Aorta (tissue), 5 donors: Measurements from ENCODE around the gene WARS2. TPM values are rescaled to one million over a fixed set of nuclear protein-coding genes. Genes with fewer than 3 reads are reported as not detected.

Source experiments
- ATAC-seq: fragments of 200-7000 bp; cut with Tn5 transposase; one replicate; pipeline ENCODE4 v1.9.1; 2022; ENCODE audit warnings: moderate library complexity; ENCODE audit not compliant: low FRiP score
- DNase-seq, 2 donors: peaks; one replicate each; pipeline ENCODE4 v3.0.0-alpha.2; 2020
- H3K27ac ChIP-seq, 2 donors: one replicate each; pipeline ENCODE4 v1.5.1; 2013; ENCODE audit warnings: low read length in 2 of 2, mild to moderate bottlenecking in 2 of 2, moderate library complexity in 2 of 2, control low read depth in 1 of 2, inconsistent platforms in 1 of 2, low read depth in 1 of 2
- H3K27me3 ChIP-seq, 2 donors: one replicate each; pipeline ENCODE4 v1.6.1; 2013; ENCODE audit warnings: control low read depth in 1 of 2, low read length in 1 of 2, mild to moderate bottlenecking in 1 of 2, moderate library complexity in 1 of 2; ENCODE audit not compliant: insufficient read depth in 2 of 2, control insufficient read depth in 1 of 2
- H3K36me3 ChIP-seq, 2 donors: one replicate each; pipeline ENCODE4 v1.6.1; 2013; ENCODE audit warnings: control low read depth in 1 of 2, low read length in 1 of 2, mild to moderate bottlenecking in 1 of 2; ENCODE audit not compliant: insufficient read depth in 2 of 2, control insufficient read depth in 1 of 2
- H3K4me1 ChIP-seq, 2 donors: one replicate each; pipeline ENCODE4 v1.6.1; 2013; ENCODE audit warnings: low read length in 2 of 2, control low read depth in 1 of 2, mild to moderate bottlenecking in 1 of 2, moderate library complexity in 1 of 2; ENCODE audit not compliant: insufficient read depth in 2 of 2, control insufficient read depth in 1 of 2
- H3K4me3 ChIP-seq, 2 donors: one replicate each; pipeline ENCODE4 v1.5.1; 2013; ENCODE audit warnings: low read length in 2 of 2, control low read depth in 1 of 2, mild to moderate bottlenecking in 1 of 2
- H3K9me3 ChIP-seq: one replicate; pipeline ENCODE4 v1.6.1; 2013; ENCODE audit warnings: mild to moderate bottlenecking, low read length; ENCODE audit not compliant: control insufficient read depth
- WGBS, 2 donors: extraction: QIAGEN DNeasy Blood & Tissue Kit; methylation state at CpG; one replicate each; pipeline ENCODE4 v1.1.7; 2013; 5-methylcytosine and 5-hydroxymethylcytosine counted together
- intact Hi-C, 2 donors: fragments of 100-400 bp; cut with DNase I; formaldehyde crosslinking; loops; one replicate each; pipeline versions ENCODE4 v1.14.2 to v1.15.0; 2022
- polyA plus RNA-seq, 2 donors: library from polyadenylated mRNA; stranded (reverse); fragments of 200-250 nt; gene quantifications; one replicate each; pipeline ENCODE4 v1.2.3, GENCODE V29; 2013
- total RNA-seq, 2 donors: library from RNA; stranded (reverse); fragmentation: NEBNext Ultra II Directional; extraction: Animal tissue kit (Norgen Biotek cat#: 25700); gene quantifications; one replicate each; pipeline ENCODE4 v1.2.1, GENCODE V29; 2021
- donor health status: healthy with polysubstance abuse.
- donor health status: Bipolar disorder and iron deficiency.
- donor health status: DM: no; HTN: no; CAD: no.
- donor health status: DM: no; HTN: no; CAD: no.
- donor health status: DM: yes; HTN: yes; CAD: no.

Gene WARS2
- total and polyA plus RNA-seq, 4 donors, result 6.6 to 11.5 (median 8.7) TPM

DNA sequence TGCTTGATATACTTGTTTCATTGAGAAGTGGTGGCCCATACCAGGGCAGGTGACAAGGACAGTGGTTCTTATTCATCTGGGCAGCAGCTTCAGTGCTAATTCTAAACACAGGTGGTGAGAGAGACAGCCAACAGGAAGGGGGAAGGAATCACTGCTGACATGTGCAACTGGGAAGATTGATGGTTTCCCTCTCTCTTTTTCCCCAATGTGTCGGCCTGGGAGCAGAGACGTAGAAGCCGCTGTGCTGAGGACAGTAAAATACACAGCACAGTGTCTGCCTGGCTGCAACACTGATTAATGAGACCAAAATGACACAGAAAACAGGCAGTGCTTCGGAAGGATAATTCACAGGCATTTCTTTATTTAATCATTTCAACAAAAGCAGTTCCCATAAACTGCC, 48.8 kb downstream of the WARS2 start:
- ATAC-seq, result no peak
- H3K27me3 ChIP-seq, result no peaks in the 10 kb centered on the region
- DNase-seq, result no peak
- H3K27ac ChIP-seq, result no peak overlapping the region
- intact Hi-C loops, result no loop called here
- WGBS, 2 donors, result 84 to 92% methylated on average over 4 of the region's 4 CpGs
- H3K4me1 ChIP-seq, result peaks cover 0 to 6% of the 10 kb centered on the region in 2 donors
- H3K36me3 ChIP-seq, result peaks cover 0 to 3% of the 10 kb centered on the region in 2 donors
- H3K4me3 ChIP-seq, result no peak overlapping the region
- H3K9me3 ChIP-seq, result no peaks in the 10 kb centered on the region

DNA sequence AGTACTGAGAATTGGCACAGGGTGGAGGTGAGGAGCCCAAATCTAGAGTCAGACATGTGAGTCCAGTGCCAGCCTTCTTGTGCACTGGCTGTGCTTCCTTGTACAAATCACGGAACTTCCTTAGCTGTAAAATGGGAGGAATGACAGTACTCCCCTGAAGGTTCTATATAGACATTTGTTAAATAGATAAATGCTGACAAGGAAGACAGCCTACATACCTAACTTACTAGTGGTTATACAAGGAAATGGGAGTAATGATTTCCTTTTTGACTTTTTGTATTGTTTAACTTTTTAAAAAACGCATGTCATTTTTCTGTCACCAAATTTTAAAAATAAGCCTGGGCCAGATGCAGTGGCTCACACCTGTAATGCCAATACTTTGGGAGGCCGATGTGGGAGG, 50.2 kb downstream of the WARS2 start:
- Histone ChIP-seq H3K36me3 (peaks cover 0 to 3% of the 10 kb centered on the region in 2 donors), H3K4me1 (peaks cover 0 to 6% of the 10 kb centered on the region in 2 donors), H3K27me3 (no peaks in the 10 kb centered on the region), H3K9me3 (no peaks in the 10 kb centered on the region), H3K4me3 (no peak overlapping the region), H3K27ac (no peak overlapping the region)
- intact Hi-C loops, result no loop called here
- DNase-seq, result no peak
- ATAC-seq, result no peak
- 99% methylated on average over 3 of the region's 3 CpGs for WGBS, 2 donors

DNA sequence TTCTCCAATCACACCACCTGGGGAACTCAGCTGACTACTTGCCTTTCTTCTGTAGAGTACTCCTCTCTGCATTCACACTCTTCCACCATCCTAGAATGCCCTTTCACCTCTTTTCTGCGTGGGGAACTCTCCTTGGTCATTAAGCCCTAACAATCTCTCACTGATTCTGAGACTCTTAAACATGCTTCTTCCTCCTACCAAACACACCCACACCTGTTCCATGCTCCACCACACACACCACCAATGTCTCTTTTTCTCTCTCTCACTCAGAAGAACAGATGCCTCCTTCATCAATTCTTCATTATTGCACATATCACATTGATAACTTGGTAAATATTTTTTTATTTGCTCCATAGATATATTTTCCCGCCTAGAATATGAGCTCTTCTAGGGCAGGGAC, 53.6 kb downstream of the WARS2 start:
- Histone ChIP-seq H3K36me3 (peaks cover 0 to 3% of the 10 kb centered on the region in 2 donors), H3K9me3 (no peaks in the 10 kb centered on the region), H3K4me3 (no peak overlapping the region), H3K4me1 (no peaks in the 10 kb centered on the region), H3K27me3 (no peaks in the 10 kb centered on the region), H3K27ac (no peak overlapping the region)
- ATAC-seq (no peak), DNase-seq (no peak)
- 85 to 86% methylated on average over 2 of the region's 2 CpGs for WGBS, 2 donors
- intact Hi-C loops, result loop anchor here in 1 of 2 donors (10.0 kb wide), 1 partner anchor 58 kb away; the partner anchor contains the start of gene WARS2

DNA sequence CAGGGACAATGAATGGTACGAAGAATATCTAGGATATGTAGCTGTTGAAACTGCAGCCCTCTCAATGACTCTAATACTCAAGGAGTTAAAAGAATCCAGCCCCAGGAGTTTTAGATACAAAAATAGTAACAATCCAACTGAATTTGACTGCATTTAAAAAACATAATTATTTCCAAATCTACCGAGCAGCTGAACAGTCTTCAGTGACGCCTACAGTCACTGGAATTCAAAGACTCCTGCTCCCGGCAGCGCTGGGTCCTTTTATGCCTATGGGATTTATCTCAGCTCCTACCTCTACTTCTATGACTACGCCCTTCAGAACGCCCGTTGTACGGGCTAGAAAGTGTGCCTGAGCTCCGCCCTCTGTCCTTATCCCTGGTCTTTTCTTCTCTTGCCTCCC, 55.7 kb downstream of the WARS2 start:
- DNase-seq (no peak), ATAC-seq (no peak)
- Histone ChIP-seq H3K27ac (peak overlapping the region in 1 of 2 donors; percentile 40), H3K9me3 (no peaks in the 10 kb centered on the region), H3K4me3 (no peak overlapping the region), H3K27me3 (no peaks in the 10 kb centered on the region), H3K36me3 (no peaks in the 10 kb centered on the region), H3K4me1 (peaks cover 0 to 2% of the 10 kb centered on the region in 2 donors)
- 39% methylated on average over 10 of the region's 10 CpGs for WGBS, 2 donors
- intact Hi-C loops, result loop anchor here in 1 of 2 donors (10.0 kb wide), 1 partner anchor 60 kb away; the partner anchor contains the start of gene WARS2

DNA sequence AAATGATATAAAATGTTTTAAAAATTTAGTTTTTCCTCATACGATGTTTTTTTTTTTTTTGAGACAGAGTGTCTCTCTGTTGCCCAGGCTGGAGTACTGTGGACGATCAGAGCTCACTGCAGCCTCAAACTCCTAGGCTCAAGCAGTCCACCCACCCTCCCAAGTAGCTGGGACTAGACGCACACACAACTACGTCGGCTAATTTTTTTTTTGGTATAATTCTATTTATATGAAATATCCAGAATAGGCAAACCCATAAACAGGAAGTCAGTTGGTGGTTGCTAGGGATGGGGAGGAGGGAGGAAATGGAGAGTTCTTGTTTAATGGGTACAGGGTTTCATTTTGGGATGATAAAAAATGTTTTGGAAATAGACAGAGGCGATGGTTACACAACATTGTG, 56.5 kb downstream of the WARS2 start:
- intact Hi-C loops, result loop anchor here in 1 of 2 donors (10.0 kb wide), 1 partner anchor 61 kb away; the partner anchor contains the start of gene WARS2
- ATAC-seq (no peak), DNase-seq (no peak)
- Histone ChIP-seq H3K4me1 (peaks cover 0 to 6% of the 10 kb centered on the region in 2 donors), H3K4me3 (no peak overlapping the region), H3K27me3 (no peaks in the 10 kb centered on the region), H3K9me3 (no peaks in the 10 kb centered on the region), H3K36me3 (no peaks in the 10 kb centered on the region), H3K27ac (no peak overlapping the region)
- 66 to 69% methylated on average over 6 of the region's 6 CpGs for WGBS, 2 donors

DNA sequence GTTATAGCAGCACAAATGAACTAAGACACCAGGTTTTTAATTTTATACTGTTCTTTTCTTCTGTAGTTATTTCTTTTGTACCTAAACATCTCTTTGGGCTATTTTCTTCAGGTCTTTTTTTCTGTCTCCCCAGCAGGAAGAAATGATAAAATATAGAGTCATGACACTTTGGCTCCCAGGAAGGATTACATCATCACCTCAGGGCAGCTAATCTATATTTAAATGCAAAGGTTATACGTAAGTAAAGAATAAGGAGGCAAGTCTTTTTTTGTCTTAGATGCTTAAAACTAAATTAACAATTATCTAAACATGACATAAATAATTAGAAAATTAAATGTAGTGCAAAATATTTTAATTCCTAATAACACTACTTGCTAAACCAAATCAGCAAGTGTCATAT, 57.0 kb downstream of the WARS2 start:
- no peak overlapping the region for H3K4me3 ChIP-seq
- no peak for DNase-seq
- no peak overlapping the region for H3K27ac ChIP-seq
- no peak for ATAC-seq
- no peaks in the 10 kb centered on the region for H3K27me3 ChIP-seq
- intact Hi-C loops, result loop anchor here in 1 of 2 donors (10.0 kb wide), 1 partner anchor 61 kb away; the partner anchor contains the start of gene WARS2
- WGBS, 2 donors, result 55 to 62% methylated on average over 1 of the region's 1 CpG
- no peaks in the 10 kb centered on the region for H3K9me3 ChIP-seq
- H3K4me1 ChIP-seq, result peaks cover 0 to 6% of the 10 kb centered on the region in 2 donors
- no peaks in the 10 kb centered on the region for H3K36me3 ChIP-seq

DNA sequence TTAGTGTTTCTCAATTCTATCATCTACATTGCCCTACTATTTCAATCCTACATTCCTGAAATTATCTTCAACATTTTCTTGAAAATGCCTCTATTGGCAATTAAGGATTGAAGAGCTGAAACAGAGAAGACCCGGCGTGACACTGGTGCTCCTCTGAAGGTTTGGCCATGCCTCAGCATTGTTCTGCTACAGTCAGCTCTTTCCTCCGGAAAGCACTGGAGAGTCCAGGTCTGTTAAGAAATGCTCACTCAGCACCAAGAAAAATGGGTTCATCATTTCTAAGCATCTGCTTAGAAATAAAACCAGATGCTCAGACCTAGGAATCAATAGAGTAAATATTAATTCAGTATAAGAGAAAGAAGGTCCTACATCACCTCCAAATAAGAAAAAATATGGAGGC, 58.8 kb downstream of the WARS2 start:
- DNase-seq, result no peak
- no peaks in the 10 kb centered on the region for H3K36me3 ChIP-seq
- intact Hi-C loops, result loop anchor here in 1 of 2 donors (10.0 kb wide), 1 partner anchor 63 kb away; the partner anchor contains the start of gene WARS2
- no peak for ATAC-seq
- WGBS, 2 donors, result 85 to 93% methylated on average over 3 of the region's 3 CpGs
- H3K4me1 ChIP-seq, result peaks cover 0 to 6% of the 10 kb centered on the region in 2 donors
- no peaks in the 10 kb centered on the region for H3K27me3 ChIP-seq
- H3K9me3 ChIP-seq, result no peaks in the 10 kb centered on the region
- no peak overlapping the region for H3K4me3 ChIP-seq
- no peak overlapping the region for H3K27ac ChIP-seq

DNA sequence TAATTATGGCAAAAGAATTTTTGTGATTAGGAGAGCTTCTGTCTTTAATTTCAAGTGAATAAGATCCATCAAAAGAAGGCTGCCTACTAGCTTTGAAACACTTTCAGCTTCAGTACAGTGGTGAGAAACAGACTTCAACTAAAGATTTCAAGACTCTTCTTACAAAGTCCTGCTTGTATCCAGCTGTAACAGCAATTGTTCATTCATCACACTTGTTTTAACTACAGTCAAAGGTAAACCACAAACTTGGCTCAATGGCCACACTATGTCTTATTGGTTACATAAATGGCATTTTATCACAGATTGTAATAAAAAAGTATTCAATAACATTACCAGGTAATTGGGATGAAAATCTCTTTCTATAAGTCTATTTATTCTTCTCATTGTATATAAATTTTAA, 59.2 kb downstream of the WARS2 start:
- DNase-seq (no peak), ATAC-seq (no peak)
- no peak overlapping the region for H3K4me3 ChIP-seq
- no peaks in the 10 kb centered on the region for H3K36me3 ChIP-seq
- peaks cover 0 to 6% of the 10 kb centered on the region in 2 donors for H3K4me1 ChIP-seq
- intact Hi-C loops, result loop anchor here in 1 of 2 donors (10.0 kb wide), 1 partner anchor 64 kb away; the partner anchor contains the start of gene WARS2
- no peaks in the 10 kb centered on the region for H3K9me3 ChIP-seq
- no peaks in the 10 kb centered on the region for H3K27me3 ChIP-seq
- no peak overlapping the region for H3K27ac ChIP-seq

DNA sequence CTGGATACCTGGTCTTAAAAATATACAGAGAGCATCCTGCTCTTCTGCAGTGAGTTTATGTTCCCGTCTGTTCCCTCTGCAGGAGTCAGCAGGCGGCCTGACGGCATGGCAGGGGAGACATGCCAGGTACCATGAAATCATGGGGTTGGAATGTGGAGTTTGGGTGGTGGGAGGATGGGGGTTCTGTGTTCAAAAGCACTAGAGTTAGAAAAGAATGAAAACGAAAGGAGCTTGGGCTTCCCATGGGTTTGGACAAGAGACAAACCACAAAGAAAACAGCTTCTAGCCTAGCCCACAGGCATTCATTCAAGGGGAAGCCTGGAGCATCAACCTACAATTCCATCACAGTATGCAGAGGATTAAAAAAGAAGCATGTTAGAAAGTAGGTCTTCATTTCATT, 59.9 kb downstream of the WARS2 start:
- ATAC-seq (peak; percentile 49), DNase-seq (peak in 1 of 2 donors; percentile 54)
- H3K27ac ChIP-seq, result peak overlapping the region; percentile 50 to 71

More for the DNA sequence above, 59.9 kb downstream of the WARS2 start:
- Histone ChIP-seq H3K36me3 (no peaks in the 10 kb centered on the region), H3K4me3 (no peak overlapping the region), H3K9me3 (no peaks in the 10 kb centered on the region), H3K4me1 (peaks cover 0 to 6% of the 10 kb centered on the region in 2 donors), H3K27me3 (no peaks in the 10 kb centered on the region)
- intact Hi-C loops, result loop anchor here in 1 of 2 donors (10.0 kb wide), 1 partner anchor 64 kb away; the partner anchor contains the start of gene WARS2
- 2 to 8% methylated on average over 4 of the region's 4 CpGs for WGBS, 2 donors
